GM19468 (cell line): ENCODE data around the gene CTU2.

Experiments
- ATAC-seq: cut with Tn5 transposase; IDR thresholded peaks from one replicate; pipeline ENCODE4 v1.9.1; 2021; ENCODE audit warnings: mild to moderate bottlenecking, moderate library complexity, moderate number of reproducible peaks; ENCODE audit not compliant: unreplicated experiment; ENCODE audit errors: extremely low read depth

CTU2 gene

GRCh38 chr16:88758227-88758943 lies 52.1 kb downstream of the CTU2 start:
- no peak for ATAC-seq

DNA sequence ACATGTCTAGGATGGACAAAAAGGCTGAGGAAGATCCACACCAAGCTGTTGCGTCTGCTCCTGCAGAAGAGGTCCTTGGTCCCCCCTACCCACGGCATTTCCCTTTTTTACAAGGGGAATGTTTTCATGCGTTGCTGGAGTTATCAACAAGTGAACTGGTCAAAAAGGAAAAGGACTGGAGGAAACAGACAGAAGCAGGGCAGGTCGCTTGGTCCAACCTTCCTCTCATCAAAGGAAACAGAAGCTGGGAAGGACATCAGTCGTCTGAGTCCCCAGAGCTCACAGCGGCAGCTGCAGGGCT lies 52.6 kb downstream of the CTU2 start:
- ATAC-seq: no peak

DNA sequence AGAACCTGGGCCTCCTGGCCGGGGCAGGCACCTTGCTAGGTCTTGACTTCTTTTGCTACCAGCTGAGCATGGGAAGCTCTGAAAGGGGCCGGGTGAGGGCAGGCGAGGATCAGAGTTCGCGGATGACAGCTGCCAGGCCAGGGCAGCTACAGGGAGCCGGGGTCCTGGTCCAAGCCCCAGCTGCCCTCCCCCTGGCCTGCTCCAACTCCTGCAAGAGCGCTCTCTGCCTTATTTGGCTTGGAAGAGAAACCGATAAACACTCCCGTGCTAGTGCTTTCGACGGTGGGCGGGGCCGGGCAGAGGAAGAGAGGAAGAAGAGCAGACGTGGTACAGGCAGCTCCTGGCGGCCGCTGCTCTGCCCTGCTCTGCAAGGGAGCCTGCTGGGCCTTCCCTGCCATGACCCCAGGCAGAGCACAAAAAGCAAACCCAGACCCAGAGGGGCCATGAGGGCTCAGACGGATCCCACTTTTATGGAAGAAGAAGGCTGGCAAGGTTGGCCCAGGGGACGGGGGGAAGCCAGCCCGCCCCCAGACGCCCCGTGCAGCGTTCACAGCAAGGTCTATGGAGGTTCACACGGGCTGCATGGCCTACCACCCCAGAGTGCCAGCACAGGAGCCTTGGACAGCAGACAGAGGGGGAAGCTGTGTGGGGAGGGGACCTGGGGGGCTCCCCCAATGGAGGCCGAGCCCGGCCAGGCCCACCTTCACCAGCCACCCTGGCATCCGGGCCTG lies 53.1 kb downstream of the CTU2 start:
- ATAC-seq: no peak

GRCh38 chr16:88759976-88760350 lies 53.7 kb downstream of the CTU2 start:
- ATAC-seq: no peak

- ATAC-seq: no peak
Measured at GRCh38 chr16:88760424-88761142, 54.3 kb downstream of the CTU2 start.

DNA sequence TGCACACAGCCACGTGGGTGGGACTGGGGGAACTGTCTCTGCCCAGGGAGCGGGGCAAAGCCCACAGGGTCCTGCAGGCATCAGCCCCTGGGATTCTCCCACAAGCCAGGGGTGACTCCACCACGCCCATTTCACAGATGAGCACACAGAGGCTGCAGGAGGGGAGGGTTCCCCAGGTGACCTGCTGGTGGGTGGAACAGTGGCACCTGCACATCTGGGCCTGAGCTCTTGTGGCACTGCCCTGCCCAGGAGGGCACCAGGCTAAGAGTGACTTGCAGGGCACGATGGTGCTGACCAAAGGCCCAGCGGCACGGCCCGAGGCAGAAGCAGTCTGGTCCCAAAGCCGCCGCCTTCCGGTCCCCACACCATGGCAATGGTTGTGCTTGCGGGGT lies 54.8 kb downstream of the CTU2 start:
- ATAC-seq: no peak

DNA sequence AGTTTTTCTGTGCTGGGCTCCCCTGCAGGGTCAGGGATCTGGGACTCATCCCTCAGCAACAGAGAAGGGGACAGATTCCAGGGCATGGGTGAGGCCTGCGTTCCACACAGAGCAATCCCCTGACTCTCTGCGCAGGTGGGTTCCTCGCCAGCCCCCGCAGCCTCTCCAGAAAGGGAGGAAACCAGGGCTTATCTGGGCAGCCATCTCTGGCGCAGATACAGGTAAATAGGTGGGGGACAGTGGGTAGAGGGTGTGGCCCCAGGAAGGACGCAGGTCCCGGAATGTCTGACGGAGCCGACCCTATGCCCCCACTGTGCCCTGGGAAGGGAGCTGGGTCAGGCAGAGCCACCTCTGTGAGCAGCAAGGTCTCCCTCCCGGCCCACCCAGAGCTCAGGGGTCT lies 55.5 kb downstream of the CTU2 start:
- no peak for ATAC-seq

DNA sequence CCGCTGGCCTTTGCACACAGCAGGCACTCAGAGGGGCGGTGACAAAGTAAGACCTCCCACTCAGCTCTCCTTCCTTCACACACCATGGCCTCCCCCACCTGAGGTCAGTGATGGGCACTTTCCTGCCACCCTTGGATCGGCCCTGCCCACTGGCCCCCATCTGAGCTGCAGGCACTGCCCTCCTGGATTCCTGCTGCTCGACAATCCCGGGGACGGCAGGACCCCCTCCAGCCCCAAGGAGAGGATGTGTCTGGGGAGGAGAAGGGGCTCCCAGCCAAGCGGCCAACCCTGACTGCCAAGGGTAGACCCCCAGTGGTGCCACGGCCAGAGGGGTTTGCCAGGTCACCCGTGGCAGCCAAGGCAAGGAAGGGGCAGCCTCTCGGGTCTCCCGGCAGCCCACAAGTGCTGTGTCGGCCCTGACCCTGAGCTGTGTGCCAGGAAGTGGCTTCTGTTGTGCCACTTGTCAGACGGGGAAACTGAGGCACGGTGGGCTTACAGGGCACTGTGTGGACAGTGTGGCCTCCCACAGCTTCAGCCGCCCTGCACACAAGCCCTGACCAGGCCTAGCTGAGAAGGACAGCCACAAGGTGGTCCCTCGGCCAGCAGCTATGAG lies 56.1 kb downstream of the CTU2 start:
- ATAC-seq: no peak

DNA sequence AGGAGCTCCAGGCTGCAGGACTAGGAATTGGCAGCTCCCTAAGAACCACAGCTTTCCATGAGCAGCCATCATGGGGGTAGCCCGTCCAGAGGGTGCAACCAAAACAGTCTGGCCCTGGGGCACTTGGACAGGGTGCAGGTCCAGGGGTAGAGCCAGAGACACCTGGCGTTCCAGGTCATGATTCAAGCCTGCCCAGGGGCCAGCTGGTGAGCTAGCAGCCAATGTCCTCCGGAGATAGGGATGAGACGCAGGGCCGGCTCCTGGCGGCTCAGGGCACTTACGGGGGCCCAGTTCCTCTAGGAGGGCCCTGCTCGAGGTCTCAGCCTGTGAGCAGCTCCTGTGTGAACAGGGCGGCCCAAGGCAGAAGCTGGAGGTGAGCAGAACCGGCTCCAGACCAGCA lies 56.6 kb downstream of the CTU2 start:
- no peak for ATAC-seq

GRCh38 chr16:88763502-88764053 lies 57.3 kb downstream of the CTU2 start:
- ATAC-seq: no peak

DNA sequence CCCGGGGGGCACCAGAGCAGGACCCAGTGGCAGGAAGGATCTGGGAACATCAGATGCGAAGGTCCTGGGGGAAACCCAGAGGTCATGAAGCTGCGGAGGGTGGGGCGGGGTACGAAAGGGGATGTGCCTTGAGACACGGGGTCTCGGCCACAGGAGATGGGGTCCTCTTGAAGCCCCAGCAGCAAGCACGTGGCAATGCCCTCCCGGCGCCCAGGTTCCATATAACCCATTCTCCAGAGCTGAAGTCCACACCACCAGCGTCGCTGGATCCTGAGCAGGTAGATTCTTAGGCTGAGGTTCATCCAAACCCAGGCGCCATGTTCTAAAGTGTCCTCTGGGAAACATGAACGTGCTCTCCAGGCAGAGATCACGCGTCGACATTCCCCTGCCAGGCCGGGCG lies 57.8 kb downstream of the CTU2 start:
- no peak for ATAC-seq

DNA sequence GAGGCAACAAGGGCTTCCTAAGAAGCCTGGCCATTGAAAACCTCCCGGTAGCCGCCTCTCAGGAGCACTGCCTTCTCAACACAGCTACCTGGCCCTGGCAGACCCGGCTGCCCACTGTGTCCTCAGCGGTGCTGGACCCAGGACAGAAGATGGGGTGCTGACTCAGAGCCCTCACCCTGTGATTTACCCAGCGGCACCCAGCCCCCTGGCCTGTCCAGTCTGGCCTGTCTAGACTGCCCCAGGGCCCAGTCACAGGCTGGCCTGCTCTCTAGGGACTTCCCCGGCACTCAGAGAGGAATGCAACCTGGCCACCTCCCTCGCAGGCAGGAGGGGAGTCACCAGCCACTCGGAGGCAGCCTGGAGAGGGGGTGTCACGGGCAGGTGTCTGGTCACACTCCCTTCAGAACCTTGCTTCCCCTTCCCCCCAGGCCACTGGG lies 58.6 kb downstream of the CTU2 start:
- no peak for ATAC-seq
